GM23248 (cell line): ENCODE results near the gene GPNMB.

Experiments used
- EZH2 ChIP-seq: fragments of 200-600 bp; sonication (generic); IDR thresholded peaks from 2 replicates; pipeline ENCODE4 v1.6.1; 2018; ENCODE audit warnings: antibody characterized with exemption, mild to moderate bottlenecking; ENCODE audit not compliant: insufficient read depth, poor library complexity, severe bottlenecking
- EZH2phosphoT487 ChIP-seq: fragments of 200-600 bp; sonication (generic); IDR thresholded peaks from 2 replicates; pipeline ENCODE4 v1.6.1; 2018; ENCODE audit warnings: antibody characterized with exemption, moderate library complexity, mild to moderate bottlenecking, low read depth; ENCODE audit not compliant: insufficient read depth

DNA sequence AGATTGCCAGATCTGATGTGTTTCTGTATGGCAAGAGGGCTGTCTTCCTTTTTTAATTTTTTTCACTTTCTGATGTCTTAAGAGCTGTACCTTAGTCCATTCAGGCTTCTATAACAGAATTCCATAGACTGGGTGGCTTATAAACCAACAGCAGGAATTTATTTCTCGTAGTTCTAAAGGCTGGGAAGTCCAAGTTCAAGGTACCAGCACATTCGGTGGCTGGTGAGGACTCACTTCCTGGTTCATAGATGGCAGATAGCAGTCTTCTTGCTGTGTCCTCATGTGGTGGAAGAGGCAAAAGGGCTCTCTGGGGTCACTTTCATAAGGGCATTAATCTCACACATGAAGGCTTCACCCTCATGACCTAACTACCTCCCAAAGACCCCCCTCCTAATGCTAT lies 20.8 kb downstream of the GPNMB start:
- TF ChIP-seq EZH2 (no peak), EZH2phosphoT487 (no peak)
